OCI-LY7 (cell line): ENCODE results near the gene NXN. TPM values are rescaled to one million over a fixed set of nuclear protein-coding genes. Genes with fewer than 3 reads are reported as not detected.
"Not testable (repeated sequence)": the region's sequence is repeated elsewhere in the genome, so short reads cannot be mapped to it uniquely, and the experiment has no call there.

Experiments used
- BruUV-seq: library from RNA; stranded (reverse); fragments of 400-500 nt; replicated peaks from 2 replicates; lab custom pipeline; 2021; lab: Mats Ljungman, UMichigan
- CTCF ChIA-PET: fragments of 300-600 bp; sonication (Branson Sonifier 250); formaldehyde crosslinking; loops from one replicate; lab custom pipeline; 2022; ENCODE audit warnings: antibody characterized with exemption; ENCODE audit not compliant: unreplicated experiment; lab: Charles Lee
- POLR2A ChIA-PET: fragments of 300-600 bp; sonication (Branson Sonifier 250); formaldehyde crosslinking; loops from one replicate; lab custom pipeline; 2022; ENCODE audit warnings: antibody characterized with exemption; lab: Charles Lee
- DNase-seq: peaks from one replicate; pipeline ENCODE4 v3.0.0-alpha.2; 2015; ENCODE audit warnings: low spot score
- H2AFZ ChIP-seq: fragments of 200-600 bp; sonication (generic), shearing (Covaris generic); 2 replicates; pipeline ENCODE4 v1.6.1; 2014; ENCODE audit warnings: mild to moderate bottlenecking, antibody characterized with exemption, low read length, moderate library complexity
- H3K27ac ChIP-seq: fragments of 200-600 bp; sonication (generic); 2 replicates; pipeline ENCODE4 v1.5.1; 2014; ENCODE audit warnings: mixed run types, low read depth, mild to moderate bottlenecking, moderate library complexity, low read length, inconsistent platforms; ENCODE audit not compliant: poor library complexity, severe bottlenecking
- H3K36me3 ChIP-seq: fragments of 200-600 bp; sonication (generic); 2 replicates; pipeline ENCODE4 v1.6.1; 2014; ENCODE audit warnings: mild to moderate bottlenecking, antibody characterized with exemption, low read length, moderate library complexity, mixed read lengths; ENCODE audit not compliant: insufficient read depth
- H3K4me1 ChIP-seq: fragments of 200-600 bp; sonication (generic); 2 replicates; pipeline ENCODE4 v1.5.1; 2014; ENCODE audit warnings: mild to moderate bottlenecking, low read length; ENCODE audit not compliant: insufficient read depth, poor library complexity, severe bottlenecking
- H3K4me2 ChIP-seq: fragments of 200-600 bp; sonication (generic); 2 replicates; pipeline ENCODE4 v1.6.1; 2014; ENCODE audit warnings: mild to moderate bottlenecking, low read length
- H3K4me3 ChIP-seq: fragments of 200-600 bp; sonication (generic); 2 replicates; pipeline ENCODE4 v1.5.1; 2014; ENCODE audit warnings: mild to moderate bottlenecking, low read depth, low read length; ENCODE audit not compliant: poor library complexity, severe bottlenecking
- H3K79me2 ChIP-seq: fragments of 200-600 bp; sonication (generic); 2 replicates; pipeline ENCODE4 v1.6.1; 2016; ENCODE audit warnings: low read depth, mild to moderate bottlenecking, low read length, moderate library complexity, mixed read lengths; ENCODE audit not compliant: insufficient read depth
- H3K9me2 ChIP-seq: fragments of 200-600 bp; sonication (generic); 2 replicates; pipeline ENCODE4 v1.6.1; 2016; ENCODE audit warnings: mild to moderate bottlenecking, low read length, mixed read lengths; ENCODE audit not compliant: insufficient read depth
- H3K9me3 ChIP-seq: fragments of 200-600 bp; sonication (generic); 2 replicates; pipeline ENCODE4 v1.6.1; 2014; ENCODE audit warnings: mild to moderate bottlenecking, mixed run types, low read length, mixed read lengths
- H4K20me1 ChIP-seq: fragments of 200-600 bp; sonication (generic); 2 replicates; pipeline ENCODE4 v1.6.1; 2014; ENCODE audit warnings: mild to moderate bottlenecking, antibody characterized with exemption, low read length, moderate library complexity, mixed read lengths; ENCODE audit not compliant: insufficient read depth
- CTCF ChIP-seq: fragments of 200-600 bp; sonication (generic); conservative IDR thresholded peaks from 2 replicates; pipeline ENCODE4 v1.5.1; 2014; ENCODE audit warnings: mild to moderate bottlenecking, antibody characterized with exemption, low read length, moderate library complexity, mixed read lengths
- EZH2phosphoT487 ChIP-seq: fragments of 200-600 bp; sonication (generic); IDR thresholded peaks from 2 replicates; pipeline ENCODE4 v1.6.1; 2018; ENCODE audit warnings: low read depth, borderline replicate concordance, mild to moderate bottlenecking, mixed run types, antibody characterized with exemption, low read length, moderate library complexity, mixed read lengths
- intact Hi-C: fragments of 100-400 bp; cut with micrococcal nuclease; formaldehyde crosslinking; loops from one replicate; pipeline ENCODE4 v1.10.0; 2022; ENCODE audit not compliant: unreplicated experiment
- total RNA-seq, 2 experiments: library from RNA; depleted of rRNA in 1 of 2; stranded (reverse); fragments of >200 nt in 1 of 2; shearing (Covaris generic) in 1 of 2; gene quantifications; 2 replicates each; pipeline ENCODE4 v1.2.3, GENCODE V29; 2014 to 2022

NXN gene
- total RNA-seq, 2 experiments from 2014 or later, result 1.3 to 2.8 TPM

- Histone ChIP-seq H4K20me1 (no peaks in the 10 kb centered on the region), H2AFZ (no peak overlapping the region), H3K9me3 (no peaks in the 10 kb centered on the region), H3K36me3 (peaks cover 75% of the 10 kb centered on the region), H3K4me1 (no peaks in the 10 kb centered on the region), H3K4me2 (no peak overlapping the region), H3K9me2 (no peaks in the 10 kb centered on the region), H3K27ac (no peak overlapping the region), H3K4me3 (no peak overlapping the region), H3K79me2 (no peaks in the 10 kb centered on the region)
- CTCF ChIA-PET, result no interaction called here
- DNase-seq, result no peak
- POLR2A ChIA-PET, result interaction anchor here (0.7 kb wide), 1 partner anchor 26 kb away, joined by 6 read pairs; no protein-coding TSS in a partner anchor
- no TSS peak for BruUV-seq
- TF ChIP-seq EZH2phosphoT487 (no peak), CTCF (no peak)
- intact Hi-C loops, result no loop called here
Measured at GRCh38 chr17:767076-767475, 212.5 kb downstream of the NXN start.

DNA sequence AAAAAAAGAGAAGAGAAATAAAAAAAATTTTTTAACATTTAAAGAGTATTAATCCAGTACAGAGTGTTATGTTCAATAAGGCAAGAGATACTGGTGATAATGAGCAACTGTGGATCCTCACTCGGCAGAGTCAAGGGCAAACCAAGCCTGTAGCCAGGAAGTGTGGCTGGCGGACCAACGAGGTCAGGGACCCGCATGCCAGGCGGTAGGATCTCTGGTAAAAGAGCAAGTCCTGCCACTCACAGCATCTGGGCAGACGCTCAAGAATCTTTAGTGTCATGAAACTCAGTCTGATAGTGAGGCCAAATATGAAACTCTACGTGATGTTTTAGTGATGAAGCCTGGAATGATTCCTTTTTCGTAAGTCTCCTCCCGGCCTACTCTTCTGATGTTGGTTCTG, 219.2 kb downstream of the NXN start:
- POLR2A ChIA-PET, result no interaction called here
- Histone ChIP-seq H3K79me2 (no peaks in the 10 kb centered on the region), H3K36me3 (peaks cover 84% of the 10 kb centered on the region), H3K4me1 (no peaks in the 10 kb centered on the region), H3K4me3 (no peak overlapping the region), H3K27ac (no peak overlapping the region), H3K4me2 (no peak overlapping the region), H3K9me2 (no peaks in the 10 kb centered on the region), H4K20me1 (no peaks in the 10 kb centered on the region), H3K9me3 (no peaks in the 10 kb centered on the region), H2AFZ (no peak overlapping the region)
- BruUV-seq, result no TSS peak
- no peak for DNase-seq
- CTCF ChIA-PET, result no interaction called here
- TF ChIP-seq CTCF, result no peak
- no peak for TF ChIP-seq EZH2phosphoT487
- intact Hi-C loops, result no loop called here

DNA sequence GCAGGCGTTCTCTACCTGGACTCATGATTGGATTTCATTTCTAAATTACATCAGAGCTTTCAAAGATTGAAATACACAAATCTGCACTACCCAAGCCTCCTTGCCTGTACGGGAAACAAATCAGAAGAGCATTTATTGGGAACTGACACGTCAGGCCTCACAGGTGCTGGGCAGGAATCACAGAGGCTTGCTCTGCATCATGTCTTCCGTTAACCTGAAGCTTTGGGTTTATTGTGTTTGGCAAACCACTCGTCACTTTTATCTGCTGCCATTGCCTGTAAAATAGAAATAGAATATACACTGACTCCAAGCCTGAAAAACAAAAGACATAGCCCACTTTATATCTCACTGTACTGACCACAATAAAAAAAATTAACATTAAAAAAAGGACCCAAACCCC, 219.6 kb downstream of the NXN start:
- H3K9me3 ChIP-seq, result no peaks in the 10 kb centered on the region
- H3K4me1 ChIP-seq, result no peaks in the 10 kb centered on the region
- H3K27ac ChIP-seq, result no peak overlapping the region
- DNase-seq, result no peak
- no peaks in the 10 kb centered on the region for H4K20me1 ChIP-seq
- H3K4me3 ChIP-seq, result no peak overlapping the region
- H3K36me3 ChIP-seq, result peaks cover 83% of the 10 kb centered on the region
- no peak overlapping the region for H3K4me2 ChIP-seq
- CTCF ChIA-PET, result no interaction called here
- no peaks in the 10 kb centered on the region for H3K79me2 ChIP-seq
- intact Hi-C loops, result no loop called here
- H2AFZ ChIP-seq, result no peak overlapping the region
- BruUV-seq, result no TSS peak
- no peak for TF ChIP-seq CTCF
- TF ChIP-seq EZH2phosphoT487, result no peak
- POLR2A ChIA-PET, result no interaction called here
- no peaks in the 10 kb centered on the region for H3K9me2 ChIP-seq

- H3K9me3 ChIP-seq, H2AFZ ChIP-seq, H3K79me2 ChIP-seq, H3K4me1 ChIP-seq, H3K27ac ChIP-seq, H3K9me2 ChIP-seq, BruUV-seq, intact Hi-C loops, H4K20me1 ChIP-seq, POLR2A ChIA-PET, CTCF ChIA-PET, DNase-seq, H3K4me3 ChIP-seq, H3K4me2 ChIP-seq: not testable (repeated sequence)
- peaks cover 55% of the 10 kb centered on the region for H3K36me3 ChIP-seq
Measured at GRCh38 chr17:756010-756567, 223.5 kb downstream of the NXN start.
